HG03196 (cell line): ENCODE data around the gene ZXDC.

Experiments used
- ATAC-seq: cut with Tn5 transposase; IDR thresholded peaks from one replicate; pipeline ENCODE4 v1.9.1; 2021; ENCODE audit not compliant: unreplicated experiment

ZXDC gene

DNA sequence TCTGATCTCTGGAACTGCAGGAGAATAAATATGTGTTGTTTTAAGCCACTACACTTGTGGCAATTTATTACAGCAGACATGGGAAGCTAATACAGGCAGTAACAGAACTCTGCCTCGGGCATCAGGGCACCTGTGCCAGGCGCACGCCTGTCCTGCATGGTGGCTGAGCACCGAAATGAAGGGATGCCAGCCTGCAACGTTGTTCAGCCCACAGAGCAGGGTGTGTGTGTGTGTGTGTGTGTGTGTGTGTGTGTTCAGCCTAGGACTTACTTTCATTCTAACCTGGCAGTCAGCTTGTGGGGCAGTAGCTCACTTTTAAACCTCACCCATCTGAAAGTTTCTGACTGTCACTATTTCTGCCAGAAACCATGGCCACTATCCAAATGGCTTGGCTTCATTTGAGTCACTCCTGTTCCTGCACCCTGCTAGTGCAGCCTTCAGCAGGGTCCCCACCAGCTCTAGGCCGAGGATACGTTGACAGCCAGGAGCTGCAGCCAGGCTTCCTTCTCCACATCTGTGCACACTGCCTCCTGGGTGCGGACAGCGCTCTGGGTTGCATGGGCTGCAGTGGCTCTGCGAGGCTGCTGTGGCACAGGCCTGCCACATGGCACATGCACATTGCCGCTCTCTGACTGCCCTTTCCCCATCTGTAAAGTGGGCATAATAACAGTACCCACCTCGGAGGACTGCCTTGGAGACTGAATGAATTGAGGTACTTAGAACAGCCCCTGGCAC, 37.4 kb upstream of the ZXDC start:
- no peak for ATAC-seq

DNA sequence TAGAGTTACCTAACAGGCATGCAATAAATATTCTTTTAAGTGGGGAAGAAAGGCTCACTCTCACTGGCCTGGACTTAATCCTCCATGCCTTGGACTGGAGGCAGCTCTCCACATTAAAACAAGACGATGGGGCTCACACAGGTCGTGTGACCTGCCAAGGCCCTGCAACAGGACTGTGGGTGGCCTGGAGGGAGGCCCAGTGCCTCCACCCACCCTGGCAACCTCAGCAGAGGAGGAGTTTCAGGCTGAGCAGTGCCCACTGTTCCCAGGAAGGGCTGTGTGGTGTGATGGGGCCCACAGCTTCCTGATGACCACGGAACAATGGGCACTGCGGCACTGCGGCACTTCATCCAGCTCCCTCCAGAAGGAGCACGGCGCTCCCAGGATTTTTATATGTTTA, 36.3 kb upstream of the ZXDC start:
- ATAC-seq, result no peak

DNA sequence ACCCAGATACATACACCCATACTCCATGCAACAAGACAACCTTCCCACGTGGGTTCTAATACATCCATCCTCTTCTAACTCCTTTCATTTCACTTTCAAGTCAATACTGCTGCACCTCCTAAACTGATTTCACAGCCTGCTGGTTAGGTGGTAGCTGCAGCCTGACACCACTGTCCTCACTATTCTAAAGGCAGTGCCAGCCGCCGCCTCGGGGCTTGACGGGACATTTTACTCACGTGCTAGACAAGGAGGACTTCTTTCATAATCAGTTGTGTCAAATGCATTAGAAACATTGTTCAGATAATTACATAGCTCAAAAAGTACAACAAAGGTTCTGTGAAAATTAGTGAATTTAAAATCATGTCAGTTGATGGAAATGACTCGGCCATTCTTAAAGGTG, 35.6 kb upstream of the ZXDC start:
- no peak for ATAC-seq

DNA sequence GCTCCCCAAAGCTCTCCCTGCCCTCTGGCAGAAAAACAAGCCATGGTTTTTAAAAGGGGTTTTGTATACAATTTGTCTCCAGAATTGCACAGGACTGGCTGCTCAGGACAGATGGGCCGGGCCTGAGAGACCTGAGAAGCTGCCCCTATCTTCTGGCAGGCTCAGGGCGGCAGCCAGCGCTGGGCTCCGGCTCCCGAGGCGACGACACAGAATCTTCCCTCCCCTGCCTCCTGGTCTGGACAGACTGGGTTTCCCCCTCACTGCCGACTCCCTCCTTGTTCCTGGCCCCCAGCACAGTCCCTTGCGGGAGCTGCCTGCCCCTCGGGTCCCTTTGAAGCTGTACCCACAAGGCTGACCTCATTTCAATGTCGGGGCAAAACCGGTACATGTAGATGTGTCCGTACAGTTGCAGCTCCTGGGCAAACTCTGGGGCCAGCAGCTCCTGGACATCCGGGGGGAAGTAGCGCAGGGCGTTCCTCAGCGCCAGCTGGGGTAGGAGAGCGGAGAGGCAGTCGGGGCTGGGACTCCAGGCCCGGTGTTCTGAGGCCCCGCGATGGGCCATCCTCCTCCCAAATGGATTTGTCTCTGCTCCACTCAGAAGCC, 34.7 kb upstream of the ZXDC start:
- no peak for ATAC-seq

DNA sequence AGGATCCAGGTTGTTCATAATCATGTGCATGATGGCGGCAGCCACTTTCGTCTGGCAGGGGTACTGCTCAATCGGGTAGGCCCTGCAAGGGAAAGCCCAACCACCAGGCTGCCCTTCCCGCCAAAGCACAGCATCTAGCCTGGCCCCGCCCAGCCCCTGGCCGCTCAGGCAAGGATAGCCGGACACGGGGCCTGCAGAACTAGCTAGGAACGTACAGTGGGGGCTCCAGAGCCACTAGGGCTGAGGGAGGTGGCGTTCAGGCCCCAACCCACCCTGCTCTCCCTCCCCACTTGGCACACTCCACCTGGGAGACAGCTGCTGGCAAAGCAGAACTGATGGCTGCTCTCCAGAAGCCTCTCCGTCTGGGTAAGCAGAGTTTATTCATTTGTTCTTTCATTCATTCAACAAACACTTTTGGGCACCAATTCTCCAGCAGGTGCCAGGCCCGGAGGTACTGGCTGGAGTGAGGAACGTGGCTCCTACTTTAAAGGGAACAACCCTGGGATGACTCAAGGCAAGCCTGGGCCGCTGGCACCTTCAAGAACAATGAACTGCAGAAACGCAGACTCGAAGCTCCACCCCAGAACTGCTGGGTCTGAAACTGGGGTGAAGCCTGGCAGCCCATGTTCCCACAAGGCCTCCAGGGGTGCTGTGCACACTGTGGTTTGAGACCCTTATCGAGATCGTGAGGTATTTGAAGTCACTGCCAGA, 34.1 kb upstream of the ZXDC start:
- no peak for ATAC-seq

DNA sequence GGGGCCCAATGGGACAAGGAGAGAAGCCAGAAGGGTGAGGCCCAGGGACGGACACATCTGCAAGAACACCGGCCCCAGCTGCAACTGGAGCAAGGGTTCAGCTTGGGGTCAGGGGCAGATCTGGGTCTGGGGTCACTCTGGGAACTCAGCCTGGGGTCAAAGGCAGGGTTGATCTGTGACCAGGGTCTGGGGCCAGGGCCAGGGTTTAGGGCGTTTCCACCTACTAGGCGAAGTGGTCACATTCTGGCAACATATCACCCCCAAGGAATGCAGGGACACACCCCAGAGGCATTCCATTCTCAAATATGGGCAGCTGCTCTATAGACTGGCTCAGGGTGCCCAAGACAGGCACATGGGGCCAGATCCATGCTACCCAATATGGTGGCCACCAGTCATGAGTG, 32.9 kb upstream of the ZXDC start:
- ATAC-seq, result no peak

DNA sequence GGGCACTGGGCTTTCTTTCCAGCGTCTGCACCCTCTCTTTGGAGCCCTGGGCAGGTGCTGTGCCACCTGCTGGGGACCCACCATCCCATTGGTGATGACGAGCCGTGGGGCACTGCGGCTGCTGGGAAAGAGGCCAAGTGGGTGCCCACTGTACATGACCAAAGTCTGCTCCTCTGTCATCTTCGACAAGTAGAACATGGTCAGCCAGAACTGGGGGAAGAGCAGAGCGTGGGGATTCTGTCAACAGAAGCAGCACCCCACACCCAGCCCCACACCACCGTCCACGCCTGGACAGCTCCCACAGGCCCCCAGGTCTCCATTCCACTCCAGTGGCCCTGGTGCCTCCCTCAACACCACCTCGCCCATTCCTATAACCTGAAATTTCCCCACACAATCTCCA, 32.2 kb upstream of the ZXDC start:
- ATAC-seq, result no peak

DNA sequence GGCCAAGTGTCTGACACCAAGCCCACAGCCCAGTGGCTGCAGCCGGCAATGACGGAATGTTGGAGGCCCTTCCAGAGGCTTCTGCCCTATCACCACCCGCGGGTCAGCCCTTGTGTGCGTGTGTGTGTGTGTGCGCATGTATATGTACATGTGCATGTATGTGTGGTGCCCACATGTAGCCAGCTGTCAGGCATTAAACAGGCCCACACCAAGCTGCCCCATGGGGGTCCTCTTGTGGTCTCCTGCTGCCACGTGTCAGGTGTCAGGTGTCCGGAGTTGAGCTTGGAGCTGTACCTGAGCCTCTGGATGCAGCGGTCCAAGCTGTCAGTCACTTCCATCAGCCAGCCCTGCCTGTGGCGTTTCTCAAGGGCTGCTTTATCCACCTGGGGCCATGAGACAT, 28.0 kb upstream of the ZXDC start:
- ATAC-seq, result no peak

DNA sequence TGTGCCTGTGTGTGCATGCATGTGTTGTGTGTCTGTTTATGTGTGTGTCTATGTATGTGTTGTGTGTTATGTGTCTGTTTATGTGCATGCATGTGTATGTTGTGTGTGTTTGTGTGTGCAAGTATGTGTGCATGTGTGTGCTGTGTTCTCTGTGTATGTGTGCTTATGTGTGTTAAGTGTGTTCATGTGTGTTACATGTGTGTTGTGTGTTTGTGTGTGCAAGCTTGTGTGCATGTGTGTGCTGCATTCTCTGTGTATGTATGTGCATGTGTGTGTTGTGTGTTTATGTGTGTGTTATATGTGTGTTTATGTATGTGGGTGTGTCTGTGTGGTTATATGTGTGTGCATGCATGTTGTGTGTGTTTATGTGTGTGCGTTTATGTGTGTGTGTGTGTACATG, 27.0 kb upstream of the ZXDC start:
- no peak for ATAC-seq

DNA sequence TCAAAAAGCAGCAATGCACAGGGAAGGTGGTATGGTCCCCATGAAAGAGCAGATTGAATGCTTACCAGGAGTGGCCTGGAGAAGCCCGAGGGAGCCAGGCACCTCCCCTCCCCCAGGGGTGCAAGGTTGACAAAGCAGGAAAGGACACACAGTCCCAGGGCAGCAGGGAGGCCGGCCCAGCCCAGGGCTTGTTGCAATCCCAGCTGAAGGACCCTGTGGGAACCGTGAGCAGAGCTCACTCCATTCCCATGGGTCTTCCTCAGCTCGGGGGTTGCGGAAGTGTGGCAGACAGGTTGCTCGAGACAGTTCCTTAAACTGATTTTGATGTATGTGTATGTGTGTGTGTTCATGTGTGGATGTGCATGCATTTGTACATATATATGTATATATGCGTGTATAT, 26.0 kb upstream of the ZXDC start:
- ATAC-seq, result no peak

DNA sequence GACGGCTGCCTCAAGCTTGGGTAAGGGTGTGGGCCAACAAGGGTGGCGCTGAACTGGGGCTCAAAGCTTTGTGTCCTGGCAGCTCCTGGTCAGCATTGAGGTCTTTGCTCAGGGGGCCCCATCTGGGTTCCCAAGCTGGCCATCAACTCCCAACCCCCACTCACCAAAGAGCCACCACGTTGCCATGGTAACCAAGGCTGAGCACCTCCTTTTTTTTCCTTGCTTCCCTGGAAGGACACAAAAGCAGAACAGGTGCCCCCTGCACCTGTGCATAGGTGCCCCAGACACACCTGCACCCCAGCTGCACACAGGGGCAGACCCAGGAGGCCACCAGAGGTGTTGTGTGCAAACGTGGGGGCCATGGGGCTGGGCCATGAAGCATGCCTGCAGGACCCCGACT, 25.4 kb upstream of the ZXDC start:
- no peak for ATAC-seq

DNA sequence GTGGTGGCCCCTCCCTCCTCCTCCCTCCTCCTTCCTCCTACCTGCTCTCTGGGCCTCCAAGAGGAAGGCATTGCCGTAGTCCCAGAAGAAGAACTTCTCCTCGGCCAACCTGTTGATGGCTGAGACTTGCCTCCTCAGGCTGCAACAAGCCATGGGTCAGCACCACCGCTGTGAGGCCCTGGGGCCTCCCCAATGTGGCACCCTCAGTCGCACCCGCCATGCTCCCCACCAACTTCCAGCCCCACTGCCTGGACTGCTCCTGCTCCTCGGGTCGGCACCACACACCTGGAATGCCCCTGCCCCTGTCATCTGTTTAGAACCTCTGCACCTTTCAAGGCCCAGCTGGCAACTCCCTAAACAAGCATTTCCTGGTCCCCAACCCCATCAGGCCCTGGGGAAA, 24.3 kb upstream of the ZXDC start:
- no peak for ATAC-seq

DNA sequence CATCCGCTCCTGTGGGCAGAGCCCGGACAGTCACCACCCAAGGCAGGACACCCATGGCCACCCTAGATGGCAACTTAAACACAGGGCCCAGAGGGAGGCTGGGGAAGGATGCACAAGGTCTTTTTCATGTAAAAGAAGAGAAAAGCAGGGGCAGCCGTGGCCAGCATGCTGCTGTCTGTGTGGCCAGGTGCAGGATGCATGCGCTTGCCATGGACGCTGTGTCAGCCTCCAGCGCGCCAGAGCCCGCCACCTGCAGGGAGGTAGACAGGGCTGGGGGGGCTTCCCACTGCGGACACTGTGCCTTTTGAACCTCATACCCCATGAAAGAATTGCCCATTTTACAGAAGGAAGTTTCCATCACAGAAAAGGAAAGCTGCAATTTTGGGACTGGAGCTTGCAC, 23.7 kb upstream of the ZXDC start:
- no peak for ATAC-seq

DNA sequence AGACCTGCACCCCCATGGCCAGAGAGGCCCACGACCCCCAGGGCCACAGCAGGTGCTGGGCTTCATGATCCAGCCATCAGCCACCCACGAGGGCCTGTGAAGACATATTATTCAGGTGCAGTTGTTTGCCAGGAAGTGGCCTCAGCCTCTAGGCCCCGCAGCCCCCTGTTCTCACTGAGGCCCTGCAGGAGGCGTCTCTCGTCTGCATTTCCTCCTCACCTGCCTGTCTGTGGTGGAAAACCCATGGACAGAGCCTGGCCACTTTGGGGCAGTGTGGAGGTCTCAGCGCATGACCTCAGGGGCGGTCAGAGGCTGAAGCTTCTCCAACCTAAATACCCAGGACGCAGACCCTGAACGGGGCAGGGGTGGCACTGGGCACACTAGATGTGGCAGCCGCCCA, 23.2 kb upstream of the ZXDC start:
- ATAC-seq, result no peak

DNA sequence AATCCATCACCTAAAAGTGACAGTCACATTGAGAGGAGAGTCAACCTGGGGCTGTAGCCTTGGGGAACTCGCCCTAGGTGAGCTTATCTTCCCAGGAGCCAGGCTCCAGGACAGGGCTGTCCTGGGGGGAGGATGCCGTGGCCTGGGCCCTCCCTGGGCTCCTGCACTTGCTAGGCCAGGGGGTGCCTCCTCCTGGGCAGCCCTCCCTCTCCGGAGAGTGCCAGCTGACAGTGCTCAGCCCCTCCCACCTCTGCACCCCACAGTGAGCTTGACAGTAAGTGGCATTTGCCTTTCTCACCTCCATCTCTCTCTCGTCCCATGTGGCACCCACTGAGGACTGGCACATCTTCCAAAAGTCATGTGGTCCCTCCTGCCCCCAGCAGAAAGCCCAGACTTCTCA, 22.8 kb upstream of the ZXDC start:
- no peak for ATAC-seq

DNA sequence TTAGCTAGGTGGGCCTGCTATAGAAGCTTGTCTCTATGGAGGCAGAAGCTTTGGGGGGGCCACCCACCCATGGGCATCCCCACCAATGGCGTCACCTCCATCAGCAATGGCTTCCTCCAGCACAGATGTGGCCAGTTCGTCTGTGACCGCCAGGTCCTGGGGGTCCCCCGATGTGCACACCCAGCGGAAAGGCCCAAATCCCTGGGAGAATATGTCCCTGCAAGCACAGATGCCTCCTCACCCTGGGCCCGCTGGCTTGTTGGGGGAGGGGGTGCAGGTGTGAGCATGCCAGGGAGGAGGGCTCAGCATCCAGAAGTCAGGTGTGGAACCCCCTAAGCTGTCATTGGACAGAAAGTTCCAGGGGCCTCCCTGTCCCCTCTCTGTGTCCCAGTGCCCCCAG, 22.3 kb upstream of the ZXDC start:
- no peak for ATAC-seq

DNA sequence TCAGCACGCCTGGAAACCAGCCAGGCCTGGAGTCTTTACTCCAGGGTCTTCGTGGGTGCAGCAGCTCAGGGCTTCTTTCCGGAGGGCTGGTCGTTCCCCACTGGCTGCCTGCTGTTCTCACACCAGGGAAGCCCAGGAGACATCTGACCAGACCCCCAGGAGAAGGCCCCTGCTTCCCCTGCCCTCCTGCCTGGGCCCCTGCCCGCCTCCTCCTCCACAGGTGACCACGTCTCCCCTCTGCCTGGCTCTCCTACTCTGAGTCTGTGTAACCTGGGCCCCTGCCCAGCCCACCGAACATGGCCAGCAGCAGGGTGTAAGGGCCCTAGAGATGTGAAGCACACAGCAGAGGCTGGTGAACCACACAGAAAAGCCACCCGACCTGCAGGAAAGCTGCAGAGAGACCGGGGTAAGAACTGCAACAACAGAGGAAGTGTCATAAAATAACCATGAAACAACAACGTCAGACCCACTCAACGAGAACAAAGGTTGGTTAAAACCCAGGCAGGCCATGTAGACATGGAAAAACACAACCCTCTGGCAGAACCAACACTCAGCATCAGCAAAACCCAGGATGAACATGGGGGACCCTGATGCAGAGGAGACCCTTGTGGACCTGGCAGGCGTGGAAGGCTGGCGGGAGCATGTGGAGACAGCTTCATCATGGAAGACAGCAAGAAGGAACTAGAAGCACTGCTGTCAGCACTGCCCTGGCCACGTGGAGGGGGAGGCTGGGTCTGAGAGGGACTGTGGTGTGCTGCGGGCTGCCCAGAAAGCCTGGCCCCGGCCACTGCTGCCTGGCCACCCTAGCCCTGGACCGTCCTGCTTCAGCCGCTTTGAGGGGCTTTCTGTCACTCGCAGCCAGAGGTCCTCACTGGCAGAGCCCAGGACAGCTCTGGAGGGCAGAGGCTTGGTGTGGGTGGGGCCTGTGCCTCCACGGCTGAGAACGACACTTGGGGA, 21.5 kb upstream of the ZXDC start:
- ATAC-seq, result no peak

DNA sequence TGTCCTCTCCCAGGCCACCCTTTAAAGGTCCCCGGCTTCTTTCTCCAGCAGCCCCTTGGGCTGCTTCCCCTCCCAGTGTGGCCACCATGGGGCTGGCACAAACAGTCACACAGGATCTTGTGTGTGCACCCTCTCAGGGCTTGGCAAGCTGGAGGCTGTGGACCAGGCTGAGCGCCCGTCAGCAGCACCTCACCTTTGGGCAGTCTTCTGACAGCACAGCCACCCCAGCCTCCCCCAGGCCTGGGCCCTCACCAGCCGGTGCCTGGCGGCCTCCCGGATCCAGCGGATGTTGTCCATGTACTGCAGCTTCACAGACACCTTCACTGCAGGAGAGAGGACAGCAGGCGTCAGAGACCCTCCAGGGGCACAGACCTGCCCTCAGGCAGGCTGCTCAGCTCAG, 20.1 kb upstream of the ZXDC start:
- no peak for ATAC-seq

DNA sequence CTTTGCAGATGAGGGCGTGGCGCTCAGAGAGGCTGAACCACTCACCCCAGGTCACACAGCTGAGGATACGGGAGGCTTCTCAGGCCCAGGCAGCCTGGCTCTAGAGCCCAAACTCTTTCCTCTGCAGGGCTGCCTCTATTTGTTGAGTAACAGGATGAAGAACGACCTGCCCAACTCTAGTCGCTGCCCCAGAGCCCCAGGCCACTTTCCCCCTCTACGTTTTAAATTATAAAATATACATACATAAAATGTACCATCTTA, 19.2 kb upstream of the ZXDC start:
- ATAC-seq, result no peak

DNA sequence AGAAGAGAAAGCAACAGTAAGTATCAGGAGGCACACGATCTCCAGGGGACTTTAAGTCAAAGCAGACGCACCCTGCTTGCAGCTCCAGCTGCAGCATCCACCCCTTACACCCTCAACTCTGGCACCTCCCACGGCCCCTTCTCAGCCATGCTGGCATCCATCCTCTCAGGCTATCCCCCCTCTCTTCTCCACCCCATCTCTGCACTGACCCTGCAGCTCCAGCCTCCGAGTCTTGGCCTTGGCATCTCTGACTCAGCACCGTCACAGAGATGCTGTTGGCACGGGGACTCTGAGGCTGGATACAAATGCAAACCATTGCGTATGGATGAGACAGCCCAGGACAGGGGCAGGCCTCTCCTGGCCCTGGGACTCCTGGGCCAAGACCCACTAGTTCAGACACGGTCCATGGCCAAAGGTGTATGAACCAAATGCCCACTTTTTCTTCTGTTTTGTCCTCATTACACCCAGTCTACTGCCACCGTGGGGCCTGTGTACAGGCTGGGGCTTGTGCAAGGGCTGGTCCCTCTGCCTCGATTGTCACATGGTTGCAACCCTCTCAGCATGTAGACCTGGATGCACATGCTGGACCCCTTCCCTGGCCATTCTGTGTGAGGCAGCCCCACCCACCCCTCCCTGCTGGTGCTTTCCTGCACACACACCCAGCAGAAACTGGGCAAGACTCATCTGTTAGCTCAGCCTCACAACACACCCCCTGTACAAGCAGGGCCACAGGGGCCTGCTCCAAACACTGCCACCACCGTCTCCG, 18.7 kb upstream of the ZXDC start:
- no peak for ATAC-seq

DNA sequence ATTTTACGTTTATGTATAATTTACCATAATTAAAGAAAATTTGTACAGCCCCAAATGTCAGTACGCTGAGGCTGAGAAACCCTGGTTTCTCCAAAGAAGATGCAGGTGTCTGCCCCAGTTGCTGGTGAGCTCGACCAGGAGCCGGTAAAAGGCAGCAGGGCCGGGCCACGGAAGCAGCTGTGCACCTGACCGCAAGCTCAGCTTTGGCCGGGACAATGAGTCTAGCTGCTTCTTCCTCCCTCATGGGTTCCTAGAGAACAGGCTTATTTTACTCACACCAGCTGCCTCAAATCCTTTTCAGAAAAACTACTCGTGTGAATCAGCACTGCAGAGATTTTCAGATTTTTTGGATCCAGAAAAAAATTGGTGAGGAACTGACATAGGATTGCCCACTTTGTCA, 18.0 kb upstream of the ZXDC start:
- no peak for ATAC-seq
